ENCODE data around the gene FOXK2.

Gene FOXK2

DNA sequence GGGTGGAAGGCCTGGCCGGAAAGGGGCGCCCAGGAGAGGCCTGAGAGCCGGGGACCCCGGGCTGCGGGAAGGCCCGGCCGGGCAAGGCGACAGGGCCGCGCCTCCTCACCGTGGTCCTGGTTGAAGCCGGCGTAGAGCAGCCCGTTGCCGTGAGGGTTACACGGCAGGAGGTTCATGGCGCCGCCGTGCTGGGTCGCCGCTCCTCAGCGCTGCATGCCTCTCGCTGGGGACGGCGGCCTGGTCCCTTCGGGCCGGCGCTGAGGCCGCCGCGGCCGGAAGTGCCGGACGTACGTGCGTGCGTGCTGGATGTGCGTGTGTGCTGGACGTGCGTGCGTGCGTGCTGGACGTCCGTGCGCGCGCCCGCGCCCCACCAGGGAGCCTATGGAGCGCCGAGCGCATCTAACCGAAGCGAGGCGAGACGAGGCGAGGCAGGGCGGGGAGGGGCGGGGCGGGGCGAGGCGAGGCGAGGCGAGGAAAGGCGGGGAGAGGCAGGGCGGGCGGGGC, 128.7 kb downstream of the FOXK2 start, which contains the start of gene WDR45B:
Gene WDR45B, minus strand, starts transcription at position 280 of the 504 bp plus-strand sequence. Its CDS starts 104 bp downstream, at position 176.
- peaks cover 10 to 14% of the 10 kb centered on the region in 2 donors for H3K36me3 ChIP-seq (ENCODE audit: control insufficient read depth in 1 of 2, insufficient read depth in 2 of 2, low read length in 2 of 2)
- peaks cover 10 to 21% of the 10 kb centered on the region in 2 donors for H3K4me1 ChIP-seq (ENCODE audit: control insufficient read depth in 1 of 2, insufficient read depth in 2 of 2, low read length in 2 of 2)
- no peaks in the 10 kb centered on the region for H3K9me3 ChIP-seq (ENCODE audit: control insufficient read depth in 1 of 2, low read length in 2 of 2)
- peak within 1 kb of the TSS; percentile 85 to 87 for H3K9ac ChIP-seq (ENCODE audit: low read depth in 1 of 2, low read length in 2 of 2)
- peak within 1 kb of the TSS; percentile 96 for H3K27ac ChIP-seq (ENCODE audit: low read depth, low read length)
- peak within 1 kb of the TSS; percentile 80 to 91 for H3K4me3 ChIP-seq (ENCODE audit: low read depth in 1 of 2, low read length in 2 of 2)
- H3K27me3 ChIP-seq (ENCODE audit: control insufficient read depth in 1 of 2, insufficient read depth in 2 of 2, low read length in 2 of 2) = no peaks in the 10 kb centered on the region

- Histone ChIP-seq H3K27ac (ENCODE audit: low read depth, low read length) (no peak overlapping the region), H3K9ac (ENCODE audit: low read depth in 1 of 2, low read length in 2 of 2) (peak overlapping the region; percentile 51 to 69), H3K9me3 (ENCODE audit: control insufficient read depth in 1 of 2, low read length in 2 of 2) (no peaks in the 10 kb centered on the region), H3K36me3 (ENCODE audit: control insufficient read depth in 1 of 2, insufficient read depth in 2 of 2, low read length in 2 of 2) (peaks cover 5 to 8% of the 10 kb centered on the region in 2 donors), H3K4me3 (ENCODE audit: low read depth in 1 of 2, low read length in 2 of 2) (peak overlapping the region; percentile 59 to 65), H3K27me3 (ENCODE audit: control insufficient read depth in 1 of 2, insufficient read depth in 2 of 2, low read length in 2 of 2) (no peaks in the 10 kb centered on the region), H3K4me1 (ENCODE audit: control insufficient read depth in 1 of 2, insufficient read depth in 2 of 2, low read length in 2 of 2) (peaks cover 15 to 26% of the 10 kb centered on the region in 2 donors)
These were observed 129.3 kb downstream of the FOXK2 start for GRCh38 chr17:82648742-82649331.

GRCh38 chr17:82649501-82650261, 130.1 kb downstream of the FOXK2 start:
- H3K27ac ChIP-seq (ENCODE audit: low read depth, low read length) = no peak overlapping the region
- no peak overlapping the region for H3K9ac ChIP-seq (ENCODE audit: low read depth in 1 of 2, low read length in 2 of 2)
- H3K4me1 ChIP-seq (ENCODE audit: control insufficient read depth in 1 of 2, insufficient read depth in 2 of 2, low read length in 2 of 2) = peaks cover 22 to 33% of the 10 kb centered on the region in 2 donors
- H3K36me3 ChIP-seq (ENCODE audit: control insufficient read depth in 1 of 2, insufficient read depth in 2 of 2, low read length in 2 of 2) = no peaks in the 10 kb centered on the region
- no peak overlapping the region for H3K4me3 ChIP-seq (ENCODE audit: low read depth in 1 of 2, low read length in 2 of 2)
- H3K27me3 ChIP-seq (ENCODE audit: control insufficient read depth in 1 of 2, insufficient read depth in 2 of 2, low read length in 2 of 2) = no peaks in the 10 kb centered on the region
- no peaks in the 10 kb centered on the region for H3K9me3 ChIP-seq (ENCODE audit: control insufficient read depth in 1 of 2, low read length in 2 of 2)

DNA sequence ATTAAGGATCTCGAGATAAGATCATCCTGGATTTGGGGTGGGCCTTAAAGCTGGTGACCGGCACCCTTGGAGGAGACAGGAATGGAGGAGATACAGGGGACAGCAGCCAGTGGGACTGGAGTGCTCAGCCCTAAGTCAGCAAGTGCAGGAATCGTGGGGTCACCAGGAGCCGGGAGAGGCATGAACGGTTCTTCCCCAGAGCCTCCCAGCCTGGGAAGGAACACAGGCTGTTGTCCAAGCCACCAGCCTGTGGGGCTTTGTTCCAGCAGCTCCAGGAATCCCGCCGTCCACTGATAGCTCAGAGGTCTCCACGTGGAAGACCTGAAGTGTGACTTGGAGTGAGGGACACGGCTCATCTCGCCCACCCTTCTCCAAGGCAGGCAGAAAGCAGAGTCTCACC, 131.2 kb downstream of the FOXK2 start:
- Histone ChIP-seq H3K36me3 (ENCODE audit: control insufficient read depth in 1 of 2, insufficient read depth in 2 of 2, low read length in 2 of 2) (no peaks in the 10 kb centered on the region), H3K4me3 (ENCODE audit: low read depth in 1 of 2, low read length in 2 of 2) (no peak overlapping the region), H3K4me1 (ENCODE audit: control insufficient read depth in 1 of 2, insufficient read depth in 2 of 2, low read length in 2 of 2) (peaks cover 25 to 33% of the 10 kb centered on the region in 2 donors), H3K9me3 (ENCODE audit: control insufficient read depth in 1 of 2, low read length in 2 of 2) (no peaks in the 10 kb centered on the region), H3K27me3 (ENCODE audit: control insufficient read depth in 1 of 2, insufficient read depth in 2 of 2, low read length in 2 of 2) (no peaks in the 10 kb centered on the region), H3K9ac (ENCODE audit: low read depth in 1 of 2, low read length in 2 of 2) (no peak overlapping the region), H3K27ac (ENCODE audit: low read depth, low read length) (no peak overlapping the region)

DNA sequence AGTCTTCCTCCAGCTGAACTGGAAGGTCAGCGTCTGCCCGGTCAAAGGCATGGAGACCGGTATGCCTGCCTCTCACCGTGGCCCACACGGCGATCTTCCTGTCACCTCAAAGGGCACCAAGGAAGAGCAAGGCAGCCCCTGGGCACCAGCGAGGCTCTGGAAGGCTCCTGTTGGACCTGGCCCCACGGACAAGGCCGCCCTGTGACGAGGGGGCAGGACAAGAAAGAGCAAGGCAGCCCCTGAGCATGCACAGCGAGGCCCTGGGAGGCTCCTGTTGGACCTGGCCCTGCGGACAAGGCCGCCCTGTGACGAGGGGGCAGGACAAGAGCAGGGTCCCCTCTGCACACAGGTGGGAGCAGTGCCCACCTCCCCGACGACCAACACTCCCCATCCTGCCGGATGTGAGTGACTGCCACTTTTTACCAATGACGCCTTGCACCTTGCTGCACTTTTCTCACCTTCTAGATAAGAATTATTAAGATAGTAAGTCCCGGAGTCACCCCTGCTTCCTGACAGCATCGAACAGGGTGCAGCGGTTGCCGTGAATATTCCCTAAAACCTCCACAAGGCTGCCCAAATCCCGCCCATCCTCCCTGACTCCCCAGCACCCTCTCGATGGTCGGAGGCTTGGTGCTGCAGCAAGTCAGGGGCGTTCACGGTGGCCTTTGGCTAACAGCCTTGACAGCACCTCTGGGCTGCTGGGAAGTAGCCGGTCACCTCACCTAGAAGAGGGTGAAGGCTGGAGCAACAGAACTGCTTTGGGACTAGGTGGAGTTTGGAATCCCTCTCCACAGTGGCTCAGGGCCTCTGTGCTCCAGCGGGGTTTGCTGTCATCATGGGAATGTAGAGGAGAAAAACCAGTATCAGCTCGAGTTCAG, 134.4 kb downstream of the FOXK2 start:
- no peak overlapping the region for H3K27ac ChIP-seq (ENCODE audit: low read depth, low read length)
- peak overlapping the region in 1 of 2 donors; percentile 54 for H3K9ac ChIP-seq (ENCODE audit: low read depth in 1 of 2, low read length in 2 of 2)
- H3K9me3 ChIP-seq (ENCODE audit: control insufficient read depth in 1 of 2, low read length in 2 of 2) = no peaks in the 10 kb centered on the region
- no peak overlapping the region for H3K4me3 ChIP-seq (ENCODE audit: low read depth in 1 of 2, low read length in 2 of 2)
- peaks cover 5 to 14% of the 10 kb centered on the region in 2 donors for H3K36me3 ChIP-seq (ENCODE audit: control insufficient read depth in 1 of 2, insufficient read depth in 2 of 2, low read length in 2 of 2)
- H3K27me3 ChIP-seq (ENCODE audit: control insufficient read depth in 1 of 2, insufficient read depth in 2 of 2, low read length in 2 of 2) = no peaks in the 10 kb centered on the region
- peaks cover 19 to 20% of the 10 kb centered on the region in 2 donors for H3K4me1 ChIP-seq (ENCODE audit: control insufficient read depth in 1 of 2, insufficient read depth in 2 of 2, low read length in 2 of 2)

All from duodenal mucosa (tissue), 2 donors.